HepG2 (cell line): ENCODE measurements around the gene CCSER1. TPM values are rescaled to one million over a fixed set of nuclear protein-coding genes. Genes with fewer than 3 reads are reported as not detected.

Experiments used
- ATAC-seq: fragments of 200-7000 bp; cut with Tn5 transposase; 3 replicates; pipeline ENCODE4 v1.9.1; 2020; ENCODE audit warnings: mild to moderate bottlenecking, moderate library complexity
- BruUV-seq: library from RNA; stranded (reverse); fragments of 400-500 nt; replicated peaks from 2 replicates; lab custom pipeline; 2021; lab: Mats Ljungman, UMichigan
- CTCF ChIA-PET: fragments of 300-600 bp; formaldehyde crosslinking; extraction: SDS; loops from one replicate; lab custom pipeline; 2021; ENCODE audit warnings: low total read pairs, inconsistent platforms, low intra/inter-chr PET ratio; lab: Yijun Ruan, JAX
- POLR2A ChIA-PET: fragments of 350-600 bp; sonication (Branson Sonifier 250); formaldehyde crosslinking; loops from one replicate; lab custom pipeline; 2020; ENCODE audit warnings: antibody characterized with exemption, inconsistent platforms; lab: Yijun Ruan, JAX
- DNase-seq: peaks from one replicate; pipeline ENCODE4 v3.0.0-alpha.2; 2015; ENCODE audit warnings: low spot score
- FAIRE-seq: peaks from 3 replicates; lab custom pipeline; 2011; peaks lifted over from hg19 to GRCh38; lab: Jason Lieb, UNC
- H2AFZ ChIP-seq: one replicate; pipeline ENCODE4 v1.6.1; 2011; ENCODE audit warnings: low read length, inconsistent platforms
- H3K27ac ChIP-seq: fragments of 300-600 bp; 3 replicates; pipeline ENCODE4 v1.8.0; 2011; ENCODE audit warnings: mixed run types, mild to moderate bottlenecking, mixed read lengths, low read length, inconsistent platforms; ENCODE audit not compliant: insufficient read depth; ENCODE audit errors: extremely low read length
- H3K27me3 ChIP-seq, 2 experiments: fragments of 200-600 bp in 1 of 2; 2 replicates in 1 of 2; 3 replicates in 1 of 2; pipeline versions ENCODE4 v1.6.0 to v1.8.0; 2011; ENCODE audit warnings: low read length in 2 of 2, mild to moderate bottlenecking in 2 of 2, moderate library complexity in 2 of 2, inconsistent platforms in 1 of 2; ENCODE audit not compliant: insufficient read depth in 2 of 2, control insufficient read depth in 1 of 2
- H3K36me3 ChIP-seq, 2 experiments: fragments of 200-600 bp in 1 of 2; replicated peaks in 1 of 2; 2 replicates in 1 of 2; 3 replicates in 1 of 2; pipeline versions ENCODE4 v1.5.1 to v1.8.0; 2011; ENCODE audit warnings: low read length in 2 of 2, inconsistent platforms in 1 of 2; ENCODE audit not compliant: insufficient read depth in 2 of 2, control insufficient read depth in 1 of 2
- H3K4me1 ChIP-seq: 2 replicates; pipeline ENCODE4 v1.5.1; 2012; ENCODE audit warnings: low read length, inconsistent platforms; ENCODE audit not compliant: insufficient read depth
- H3K4me2 ChIP-seq: 2 replicates; pipeline ENCODE4 v1.6.0; 2011; ENCODE audit warnings: low read depth, low read length, inconsistent platforms
- H3K4me3 ChIP-seq, 3 experiments: fragments of 200-600 bp in 1 of 3; sonication (generic), shearing (Covaris generic) in 1 of 3; replicated peaks in 1 of 3; 2 replicates each; pipeline ENCODE4 v1.5.1; 2011 to 2016; ENCODE audit warnings: low read length in 3 of 3, inconsistent platforms in 2 of 3, low read depth in 2 of 3, mild to moderate bottlenecking in 2 of 3, control low read depth in 1 of 3, mixed read lengths in 1 of 3; ENCODE audit not compliant: insufficient read depth in 1 of 3
- H3K79me2 ChIP-seq: one replicate; pipeline ENCODE4 v1.6.1; 2011; ENCODE audit warnings: low read length, inconsistent platforms; ENCODE audit not compliant: insufficient read depth
- H3K9ac ChIP-seq: 2 replicates; pipeline ENCODE4 v1.6.0; 2011; ENCODE audit warnings: mild to moderate bottlenecking, low read depth, low read length, inconsistent platforms; ENCODE audit not compliant: insufficient read depth
- H3K9me3 ChIP-seq: 2 replicates; pipeline ENCODE4 v1.5.1; 2012; ENCODE audit warnings: mild to moderate bottlenecking, low read length
- H4K20me1 ChIP-seq: 2 replicates; pipeline ENCODE4 v1.6.0; 2011; ENCODE audit warnings: inconsistent platforms, mild to moderate bottlenecking, low read length, moderate library complexity; ENCODE audit not compliant: insufficient read depth
- ARID3A ChIP-seq: IDR thresholded peaks from 2 replicates; pipeline ENCODE4 v1.6.1; 2012; ENCODE audit warnings: low read depth, low read length, improper control_type of control experiment
- E2F1 ChIP-seq: sonication (generic); formaldehyde crosslinking; IDR thresholded peaks from 2 replicates; pipeline ENCODE4 v1.5.0; 2020; ENCODE audit warnings: missing genetic modification reagents
- NFRKB ChIP-seq: fragments of 450-650 bp; IDR thresholded peaks from 2 replicates; pipeline ENCODE4 v1.6.1; 2017
- ZNF12 ChIP-seq: sonication (generic); formaldehyde crosslinking; IDR thresholded peaks from 2 replicates; pipeline ENCODE4 v1.5.0; 2020; ENCODE audit warnings: missing genetic modification reagents
- ZNF24 ChIP-seq: fragments of 450-650 bp; IDR thresholded peaks from 2 replicates; pipeline ENCODE4 v1.6.1; 2017; ENCODE audit warnings: antibody characterized with exemption, mild to moderate bottlenecking
- ZNF329 ChIP-seq: sonication (generic); formaldehyde crosslinking; IDR thresholded peaks from 2 replicates; pipeline ENCODE4 v1.9.0; 2021; ENCODE audit warnings: low read depth, mild to moderate bottlenecking, missing genetic modification reagents
- ZNF570 ChIP-seq: sonication (generic); formaldehyde crosslinking; IDR thresholded peaks from 2 replicates; pipeline ENCODE4 v1.4.0; 2020; ENCODE audit warnings: mild to moderate bottlenecking, missing genetic modification reagents, borderline replicate concordance
- ZNF687 ChIP-seq: sonication (generic); formaldehyde crosslinking; IDR thresholded peaks from 2 replicates; pipeline ENCODE4 v1.5.1; 2020; ENCODE audit warnings: mild to moderate bottlenecking, missing genetic modification reagents, moderate library complexity
- ZNF792 ChIP-seq: IDR thresholded peaks from 2 replicates; pipeline ENCODE4 v1.6.1; 2016
- WGBS: methylation state at CpG from one replicate; pipeline ENCODE4 v1.1.6; 2017; ENCODE audit warnings: low lambda C conversion rate; 5-methylcytosine and 5-hydroxymethylcytosine counted together
- in situ Hi-C: cut with HindIII; loops from 2 replicates; pipeline ENCODE4 v1.10.0; 2017; ENCODE audit warnings: low pct_unique_long_range_greater_than_20kb; ENCODE audit not compliant: extremely low pct_ligation_motif_present
- intact Hi-C: fragments of 100-400 bp; cut with micrococcal nuclease; formaldehyde crosslinking; loops from one replicate; pipeline ENCODE4 v1.10.0; 2022; ENCODE audit not compliant: unreplicated experiment
- polyA plus RNA-seq, 8 experiments: library from polyadenylated mRNA; depleted of rRNA in 3 of 8; stranded (reverse) in 7 of 8; unstranded in 1 of 8; fragments of >200 nt; fragmentation: Illumina TruSeq in 4 of 8; extraction: Trizol in 4 of 8; gene quantifications; 2 replicates each; pipeline versions ENCODE4 v1.2.1 to v1.2.3, GENCODE V29; 2011 to 2016; ENCODE audit warnings: low read depth in 4 of 8, missing spikeins in 1 of 8, mixed read lengths in 1 of 8; ENCODE audit not compliant: insufficient read depth in 1 of 8
- total RNA-seq, 5 experiments: library from RNA; depleted of rRNA; stranded (reverse); fragments of >200 nt; fragmentation: Illumina TruSeq; extraction: Trizol; gene quantifications; 2 replicates each; pipeline ENCODE4 v1.2.3, GENCODE V29; 2016; ENCODE audit warnings: low read depth in 1 of 5

The CCSER1 gene
- total and polyA plus RNA-seq, 2 of the 13 experiments (the other 11 are each of a cell fraction or from before 2014, with no cell fraction given): not detected

DNA sequence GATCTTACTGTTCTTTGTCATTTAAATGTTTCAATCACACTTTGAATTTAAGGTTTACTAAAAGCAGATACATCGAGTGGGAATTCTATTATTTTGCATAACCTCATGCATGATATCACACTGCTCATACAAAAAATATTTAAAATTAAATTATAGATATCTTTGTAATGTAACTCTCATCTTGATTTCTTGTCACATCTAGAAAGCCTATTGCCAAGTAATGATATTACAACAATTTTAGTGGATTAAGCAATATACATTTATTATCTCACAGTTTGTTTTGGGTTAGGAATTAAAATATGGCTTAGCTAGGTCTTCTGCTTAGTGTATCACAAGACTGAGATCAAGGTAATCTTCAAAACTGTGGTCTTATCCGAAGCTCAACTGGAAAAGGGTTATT lies 865.0 kb downstream of the CCSER1 start:
- Histone ChIP-seq H4K20me1 (no peaks in the 10 kb centered on the region), H3K36me3 (no peaks in the 10 kb centered on the region), H2AFZ (no peak overlapping the region), H3K27ac (no peak overlapping the region), H3K79me2 (no peaks in the 10 kb centered on the region), H3K27me3 (no peaks in the 10 kb centered on the region), H3K4me3 (no peak overlapping the region), H3K4me2 (no peak overlapping the region), H3K9me3 (no peaks in the 10 kb centered on the region), H3K4me1 (no peaks in the 10 kb centered on the region), H3K9ac (no peak overlapping the region)
- ChIA-PET POLR2A (no interaction called here), CTCF (no interaction called here)
- DNase-seq (no peak), ATAC-seq (no peak), FAIRE-seq (no peak)
- 2% methylated on average over 2 of the region's 2 CpGs for WGBS
- intact Hi-C loops: no loop called here
- TF ChIP-seq ZNF687 (CRISPR knock-in tag): no peak
- TF ChIP-seq E2F1 (CRISPR knock-in tag): no peak
- no peak for TF ChIP-seq ZNF329 (CRISPR knock-in tag)
- no peak for TF ChIP-seq ZNF24
- TF ChIP-seq ZNF570 (CRISPR knock-in tag): no peak
- no peak for TF ChIP-seq ZNF12
- no peak for TF ChIP-seq ARID3A
- no peak for TF ChIP-seq NFRKB
- no peak for TF ChIP-seq ZNF792 (CRISPR knock-in tag)
- in situ Hi-C loops: no loop called here
- no TSS peak for BruUV-seq
